Fibroblast of lung (primary cell): ENCODE data around the gene PDIA2. TPM values are rescaled to one million over a fixed set of nuclear protein-coding genes. Genes with fewer than 3 reads are reported as not detected.

ENCODE experiments used
- DNase-seq, 2 donors: peaks; one replicate each; pipeline versions ENCODE4 v3.0.0 to v3.0.0-alpha.2; 2010; ENCODE audit warnings: low read depth in 2 of 2
- H2AFZ ChIP-seq: 2 replicates; pipeline ENCODE4 v1.5.1; 2012; ENCODE audit warnings: low read length, control low read depth, inconsistent platforms
- H3K27ac ChIP-seq: 2 replicates; pipeline ENCODE4 v1.5.1; 2011; ENCODE audit warnings: low read length, control low read depth; ENCODE audit not compliant: insufficient read depth
- H3K27me3 ChIP-seq: 2 replicates; pipeline ENCODE4 v1.5.1; 2011; ENCODE audit warnings: mild to moderate bottlenecking, low read length; ENCODE audit not compliant: control insufficient read depth, insufficient read depth
- H3K36me3 ChIP-seq: 2 replicates; pipeline ENCODE4 v1.5.1; 2011; ENCODE audit warnings: low read length; ENCODE audit not compliant: control insufficient read depth, insufficient read depth
- H3K4me1 ChIP-seq: 2 replicates; pipeline ENCODE4 v1.5.1; 2011; ENCODE audit warnings: low read length; ENCODE audit not compliant: control insufficient read depth, insufficient read depth; ENCODE audit errors: extremely low read depth
- H3K4me2 ChIP-seq: 2 replicates; pipeline ENCODE4 v1.5.1; 2011; ENCODE audit warnings: low read length, control low read depth; ENCODE audit not compliant: insufficient read depth; ENCODE audit errors: extremely low read depth
- H3K4me3 ChIP-seq, 4 experiments: fragments of 200-600 bp in 1 of 4; sonication (generic) in 1 of 4; replicated peaks in 1 of 4; 2 replicates each; pipeline ENCODE4 v1.5.1; 2011 to 2016; ENCODE audit warnings: low read length in 4 of 4, low read depth in 3 of 4, mild to moderate bottlenecking in 3 of 4, control low read depth in 2 of 4, inconsistent platforms in 1 of 4, mixed read lengths in 1 of 4; ENCODE audit not compliant: insufficient read depth in 1 of 4; ENCODE audit errors: control extremely low read depth in 1 of 4
- H3K79me2 ChIP-seq: 2 replicates; pipeline ENCODE4 v1.5.1; 2012; ENCODE audit warnings: mild to moderate bottlenecking, low read length, inconsistent platforms; ENCODE audit not compliant: control insufficient read depth, insufficient read depth
- H3K9ac ChIP-seq: 2 replicates; pipeline ENCODE4 v1.5.1; 2011; ENCODE audit warnings: mild to moderate bottlenecking, low read length, control low read depth; ENCODE audit not compliant: insufficient read depth
- H3K9me3 ChIP-seq: 2 replicates; pipeline ENCODE4 v1.5.1; 2012; ENCODE audit warnings: low read depth, low read length; ENCODE audit not compliant: control insufficient read depth, insufficient read depth
- H4K20me1 ChIP-seq: 2 replicates; pipeline ENCODE4 v1.5.1; 2011; ENCODE audit warnings: low read length; ENCODE audit not compliant: control insufficient read depth, insufficient read depth; ENCODE audit errors: extremely low read depth
- CTCF ChIP-seq, 2 donors: IDR thresholded peaks in 1 of 2; conservative IDR thresholded peaks in 1 of 2; 1 replicate in 1 of 2; 2 replicates in 1 of 2; pipeline ENCODE4 v1.5.1; 2011 to 2012; ENCODE audit warnings: low read length in 2 of 2, control low read depth in 1 of 2, inconsistent platforms in 1 of 2, low read depth in 1 of 2, mild to moderate bottlenecking in 1 of 2
- EZH2 ChIP-seq: IDR thresholded peaks from 2 replicates; pipeline ENCODE4 v1.5.1; 2012; ENCODE audit warnings: low read length, control low read depth, mild to moderate bottlenecking; ENCODE audit errors: missing control alignments
- polyA plus RNA-seq, 2 donors: library from polyadenylated mRNA; depleted of rRNA in 1 of 2; stranded (reverse) in 1 of 2; unstranded in 1 of 2; fragments of >200 nt; gene quantifications; 2 replicates each; pipeline ENCODE4 v1.2.1, GENCODE V29; 2011 to 2012; ENCODE audit warnings: missing spikeins in 1 of 2
- total RNA-seq: library from RNA; depleted of rRNA; stranded (reverse); fragments of >200 nt; gene quantifications from 2 replicates; pipeline ENCODE4 v1.2.1, GENCODE V29; 2014

PDIA2 gene
- total and polyA plus RNA-seq, 2 donors (not counting 1 experiment from before 2014, with no cell fraction given): 0.06 to 0.33 TPM

DNA sequence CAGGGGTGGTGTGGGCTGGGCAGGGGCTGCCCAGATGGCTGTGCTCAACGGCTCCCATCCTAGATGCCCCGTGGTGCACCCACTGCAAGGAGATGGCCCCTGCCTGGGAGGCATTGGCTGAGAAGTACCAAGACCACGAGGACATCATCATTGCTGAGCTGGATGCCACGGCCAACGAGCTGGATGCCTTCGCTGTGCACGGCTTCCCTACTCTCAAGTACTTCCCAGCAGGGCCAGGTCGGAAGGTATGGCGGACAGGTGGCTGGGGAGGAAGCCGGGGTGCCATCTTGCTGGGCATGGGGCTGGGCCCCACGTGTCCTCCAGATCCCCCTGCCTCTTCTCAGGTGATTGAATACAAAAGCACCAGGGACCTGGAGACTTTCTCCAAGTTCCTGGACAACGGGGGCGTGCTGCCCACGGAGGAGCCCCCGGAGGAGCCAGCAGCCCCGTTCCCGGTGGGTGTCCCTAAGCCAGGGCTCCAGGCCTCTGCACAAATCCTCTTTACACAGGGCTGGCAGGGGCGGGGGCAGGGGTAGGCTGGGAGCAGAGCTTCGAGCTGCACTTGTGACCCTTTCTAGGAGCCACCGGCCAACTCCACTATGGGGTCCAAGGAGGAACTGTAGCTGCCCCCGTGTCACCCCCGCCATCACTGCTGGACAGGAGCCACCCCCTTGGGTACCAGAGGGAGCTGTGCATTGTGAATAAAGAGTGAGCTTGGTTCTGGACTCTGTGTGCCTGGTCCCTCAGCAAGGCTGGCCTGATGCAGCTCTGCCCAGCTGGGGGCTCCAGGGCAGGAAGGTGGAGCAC is 3.7 kb downstream of the PDIA2 start:
- DNase-seq: no peak
- H3K27ac ChIP-seq: no peak overlapping the region
- no peak overlapping the region for H3K9ac ChIP-seq
- H4K20me1 ChIP-seq: no peaks in the 10 kb centered on the region
- no peak overlapping the region for H2AFZ ChIP-seq
- peaks cover under 1% of the 10 kb centered on the region for H3K27me3 ChIP-seq
- no peak overlapping the region for H3K4me2 ChIP-seq
- H3K4me1 ChIP-seq: no peaks in the 10 kb centered on the region
- H3K9me3 ChIP-seq: no peaks in the 10 kb centered on the region
- H3K36me3 ChIP-seq: peaks cover 12% of the 10 kb centered on the region
- H3K4me3 ChIP-seq: no peak overlapping the region
- TF ChIP-seq CTCF (conservative IDR thresholded peaks at IDR 0.05 in 1 of 2, IDR thresholded peaks at IDR 0.05 in 1 of 2; ENCODE audit: low read depth in 1 of 2, low read length in 2 of 2) (no peak), EZH2 (no peak)
- no peaks in the 10 kb centered on the region for H3K79me2 ChIP-seq

DNA sequence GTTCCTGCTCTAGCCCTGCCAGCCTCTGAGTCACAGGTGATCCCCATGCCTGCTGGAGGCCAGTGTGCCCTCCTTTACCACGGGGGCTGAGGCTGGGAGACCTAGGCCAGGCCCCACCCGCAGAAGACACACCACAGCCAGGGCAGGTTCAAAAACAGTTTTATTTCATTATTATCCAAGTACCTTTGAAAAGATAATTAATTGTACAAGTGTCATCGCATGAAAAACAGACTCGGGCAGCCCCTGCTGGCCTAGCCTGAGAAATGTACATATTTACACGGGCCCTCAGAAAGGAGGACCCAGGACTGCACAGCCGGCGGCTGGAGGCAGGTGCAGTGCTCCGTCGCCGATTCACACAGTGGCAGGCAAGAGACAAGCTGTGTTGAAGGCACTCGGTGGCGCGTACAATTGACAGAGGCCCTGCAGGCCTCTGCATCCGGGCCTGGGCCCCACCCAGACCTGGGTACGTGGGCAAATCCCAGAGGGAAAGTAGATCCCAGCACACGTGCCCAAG is 4.4 kb downstream of the PDIA2 start:
- Histone ChIP-seq H4K20me1 (no peaks in the 10 kb centered on the region), H3K27me3 (no peaks in the 10 kb centered on the region), H3K4me3 (no peak overlapping the region), H3K9ac (no peak overlapping the region), H3K4me2 (no peak overlapping the region), H3K9me3 (no peaks in the 10 kb centered on the region), H3K36me3 (peaks cover 14% of the 10 kb centered on the region), H3K27ac (no peak overlapping the region), H2AFZ (no peak overlapping the region), H3K79me2 (no peaks in the 10 kb centered on the region), H3K4me1 (no peaks in the 10 kb centered on the region)
- TF ChIP-seq EZH2 (no peak), CTCF (conservative IDR thresholded peaks at IDR 0.05 in 1 of 2, IDR thresholded peaks at IDR 0.05 in 1 of 2; ENCODE audit: low read depth in 1 of 2, low read length in 2 of 2) (no peak)
- DNase-seq: no peak

- Histone ChIP-seq H2AFZ (no peak overlapping the region), H3K27ac (no peak overlapping the region), H3K4me2 (no peak overlapping the region), H4K20me1 (no peaks in the 10 kb centered on the region), H3K36me3 (peaks cover 15% of the 10 kb centered on the region), H3K4me3 (no peak overlapping the region), H3K4me1 (no peaks in the 10 kb centered on the region), H3K9me3 (no peaks in the 10 kb centered on the region), H3K27me3 (no peaks in the 10 kb centered on the region), H3K9ac (no peak overlapping the region), H3K79me2 (no peaks in the 10 kb centered on the region)
- TF ChIP-seq EZH2 (no peak), CTCF (conservative IDR thresholded peaks at IDR 0.05 in 1 of 2, IDR thresholded peaks at IDR 0.05 in 1 of 2; ENCODE audit: low read depth in 1 of 2, low read length in 2 of 2) (no peak)
- DNase-seq: no peak
Observed at GRCh38 chr16:287981-288920, 5.3 kb downstream of the PDIA2 start.
